ENCODE data around the gene TFAP2C. TPM values are rescaled to one million over a fixed set of nuclear protein-coding genes. Genes with fewer than 3 reads are reported as not detected.

The TFAP2C gene
- total and polyA plus RNA-seq, 4 donors: under 0.01 TPM; not detected in 3

DNA sequence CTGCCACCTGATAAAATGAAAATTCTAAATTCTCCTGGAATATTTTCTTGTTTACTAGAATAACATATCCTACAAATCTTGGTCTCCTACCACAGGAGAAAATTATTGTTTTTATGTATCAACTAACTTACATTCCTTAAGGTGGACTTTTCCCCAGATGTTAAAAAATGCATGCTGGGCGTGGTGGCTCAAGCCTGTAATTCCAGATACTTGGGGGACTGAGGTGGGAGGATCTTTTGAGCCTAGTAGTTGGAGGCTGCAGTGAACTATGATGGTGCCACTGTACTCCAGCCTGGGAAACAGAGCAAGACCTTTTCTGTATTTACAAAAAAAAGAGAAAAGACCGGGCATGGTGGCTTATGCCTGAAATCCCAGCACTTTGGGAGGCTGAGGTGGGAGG lies 27.9 kb upstream of the TFAP2C start (continued):
- TF ChIP-seq NR2F2 (IDR thresholded peaks at IDR 0.05) (no peak), HNF4A (conservative IDR thresholded peaks at IDR 0.05) (no peak)
- TF ChIP-seq, protein P1, sequence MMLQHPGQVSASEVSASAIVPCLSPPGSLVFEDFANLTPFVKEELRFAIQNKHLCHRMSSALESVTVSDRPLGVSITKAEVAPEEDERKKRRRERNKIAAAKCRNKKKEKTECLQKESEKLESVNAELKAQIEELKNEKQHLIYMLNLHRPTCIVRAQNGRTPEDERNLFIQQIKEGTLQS (IDR thresholded peaks at IDR 0.05): no peak

DNA sequence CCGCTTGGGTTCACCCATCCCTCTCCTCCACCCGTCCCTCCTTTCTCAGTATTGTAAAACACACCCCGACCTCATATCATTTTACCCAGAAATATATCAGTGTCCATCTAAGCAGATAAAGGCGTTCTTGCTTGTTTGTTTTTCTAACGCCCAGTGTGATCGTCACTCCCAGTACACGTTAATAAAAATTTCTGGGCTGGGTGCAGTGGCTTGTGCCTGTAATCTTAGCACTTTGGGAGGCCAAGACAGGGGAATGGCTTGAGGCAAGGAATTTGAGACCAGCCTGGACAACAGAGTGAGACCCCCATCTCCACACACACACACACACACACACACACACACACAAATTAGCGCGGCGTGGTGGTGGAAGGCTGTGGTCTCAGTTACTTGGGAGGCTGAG lies 24.4 kb upstream of the TFAP2C start:
- Histone ChIP-seq H3K9ac (ENCODE audit: low read depth in 1 of 2, low read length in 2 of 2) (no peak overlapping the region), H3K27me3 (ENCODE audit: control insufficient read depth in 4 of 4, insufficient read depth in 4 of 4, low read length in 3 of 4) (peaks cover 0 to 5% (median 0%) of the 10 kb centered on the region in 4 donors), H3K4me1 (ENCODE audit: control insufficient read depth in 4 of 4, insufficient read depth in 4 of 4, low read length in 3 of 4) (no peaks in the 10 kb centered on the region), H3K4me3 (ENCODE audit: low read depth in 1 of 3, low read length in 3 of 3) (no peak overlapping the region), H3K27ac (ENCODE audit: low read depth in 1 of 2, low read length in 2 of 2) (no peak overlapping the region), H3K9me3 (ENCODE audit: control insufficient read depth in 4 of 4, low read length in 3 of 4) (no peaks in the 10 kb centered on the region), H3K36me3 (ENCODE audit: control insufficient read depth in 4 of 4, insufficient read depth in 3 of 4, low read depth in 1 of 4, low read length in 3 of 4) (no peaks in the 10 kb centered on the region)
- 72% methylated on average over 10 of the region's 10 CpGs for WGBS
- TF ChIP-seq, protein P2, sequence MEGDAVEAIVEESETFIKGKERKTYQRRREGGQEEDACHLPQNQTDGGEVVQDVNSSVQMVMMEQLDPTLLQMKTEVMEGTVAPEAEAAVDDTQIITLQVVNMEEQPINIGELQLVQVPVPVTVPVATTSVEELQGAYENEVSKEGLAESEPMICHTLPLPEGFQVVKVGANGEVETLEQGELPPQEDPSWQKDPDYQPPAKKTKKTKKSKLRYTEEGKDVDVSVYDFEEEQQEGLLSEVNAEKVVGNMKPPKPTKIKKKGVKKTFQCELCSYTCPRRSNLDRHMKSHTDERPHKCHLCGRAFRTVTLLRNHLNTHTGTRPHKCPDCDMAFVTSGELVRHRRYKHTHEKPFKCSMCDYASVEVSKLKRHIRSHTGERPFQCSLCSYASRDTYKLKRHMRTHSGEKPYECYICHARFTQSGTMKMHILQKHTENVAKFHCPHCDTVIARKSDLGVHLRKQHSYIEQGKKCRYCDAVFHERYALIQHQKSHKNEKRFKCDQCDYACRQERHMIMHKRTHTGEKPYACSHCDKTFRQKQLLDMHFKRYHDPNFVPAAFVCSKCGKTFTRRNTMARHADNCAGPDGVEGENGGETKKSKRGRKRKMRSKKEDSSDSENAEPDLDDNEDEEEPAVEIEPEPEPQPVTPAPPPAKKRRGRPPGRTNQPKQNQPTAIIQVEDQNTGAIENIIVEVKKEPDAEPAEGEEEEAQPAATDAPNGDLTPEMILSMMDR (IDR thresholded peaks at IDR 0.05; ENCODE audit: low read depth, low read length, missing input control): no peak
- TF ChIP-seq GABPA (IDR thresholded peaks at IDR 0.05 in 1 of 2, conservative IDR thresholded peaks at IDR 0.05 in 1 of 2): no peak
- no peak for TF ChIP-seq JUND (IDR thresholded peaks at IDR 0.05)
- no peak for TF ChIP-seq FOXA2 (IDR thresholded peaks at IDR 0.05)
- no peak for TF ChIP-seq RAD21 (IDR thresholded peaks at IDR 0.05)
- TF ChIP-seq HNF4G (IDR thresholded peaks at IDR 0.05): no peak
- TF ChIP-seq, protein P3, sequence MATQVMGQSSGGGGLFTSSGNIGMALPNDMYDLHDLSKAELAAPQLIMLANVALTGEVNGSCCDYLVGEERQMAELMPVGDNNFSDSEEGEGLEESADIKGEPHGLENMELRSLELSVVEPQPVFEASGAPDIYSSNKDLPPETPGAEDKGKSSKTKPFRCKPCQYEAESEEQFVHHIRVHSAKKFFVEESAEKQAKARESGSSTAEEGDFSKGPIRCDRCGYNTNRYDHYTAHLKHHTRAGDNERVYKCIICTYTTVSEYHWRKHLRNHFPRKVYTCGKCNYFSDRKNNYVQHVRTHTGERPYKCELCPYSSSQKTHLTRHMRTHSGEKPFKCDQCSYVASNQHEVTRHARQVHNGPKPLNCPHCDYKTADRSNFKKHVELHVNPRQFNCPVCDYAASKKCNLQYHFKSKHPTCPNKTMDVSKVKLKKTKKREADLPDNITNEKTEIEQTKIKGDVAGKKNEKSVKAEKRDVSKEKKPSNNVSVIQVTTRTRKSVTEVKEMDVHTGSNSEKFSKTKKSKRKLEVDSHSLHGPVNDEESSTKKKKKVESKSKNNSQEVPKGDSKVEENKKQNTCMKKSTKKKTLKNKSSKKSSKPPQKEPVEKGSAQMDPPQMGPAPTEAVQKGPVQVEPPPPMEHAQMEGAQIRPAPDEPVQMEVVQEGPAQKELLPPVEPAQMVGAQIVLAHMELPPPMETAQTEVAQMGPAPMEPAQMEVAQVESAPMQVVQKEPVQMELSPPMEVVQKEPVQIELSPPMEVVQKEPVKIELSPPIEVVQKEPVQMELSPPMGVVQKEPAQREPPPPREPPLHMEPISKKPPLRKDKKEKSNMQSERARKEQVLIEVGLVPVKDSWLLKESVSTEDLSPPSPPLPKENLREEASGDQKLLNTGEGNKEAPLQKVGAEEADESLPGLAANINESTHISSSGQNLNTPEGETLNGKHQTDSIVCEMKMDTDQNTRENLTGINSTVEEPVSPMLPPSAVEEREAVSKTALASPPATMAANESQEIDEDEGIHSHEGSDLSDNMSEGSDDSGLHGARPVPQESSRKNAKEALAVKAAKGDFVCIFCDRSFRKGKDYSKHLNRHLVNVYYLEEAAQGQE (IDR thresholded peaks at IDR 0.05): no peak
- TF ChIP-seq, protein P1 (IDR thresholded peaks at IDR 0.05): no peak
- no peak for TF ChIP-seq NR2F2 (IDR thresholded peaks at IDR 0.05)
- TF ChIP-seq, protein P4, sequence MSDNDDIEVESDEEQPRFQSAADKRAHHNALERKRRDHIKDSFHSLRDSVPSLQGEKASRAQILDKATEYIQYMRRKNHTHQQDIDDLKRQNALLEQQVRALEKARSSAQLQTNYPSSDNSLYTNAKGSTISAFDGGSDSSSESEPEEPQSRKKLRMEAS (IDR thresholded peaks at IDR 0.05): no peak
- TF ChIP-seq YY1 (IDR thresholded peaks at IDR 0.05): no peak
- TF ChIP-seq, protein P5, sequence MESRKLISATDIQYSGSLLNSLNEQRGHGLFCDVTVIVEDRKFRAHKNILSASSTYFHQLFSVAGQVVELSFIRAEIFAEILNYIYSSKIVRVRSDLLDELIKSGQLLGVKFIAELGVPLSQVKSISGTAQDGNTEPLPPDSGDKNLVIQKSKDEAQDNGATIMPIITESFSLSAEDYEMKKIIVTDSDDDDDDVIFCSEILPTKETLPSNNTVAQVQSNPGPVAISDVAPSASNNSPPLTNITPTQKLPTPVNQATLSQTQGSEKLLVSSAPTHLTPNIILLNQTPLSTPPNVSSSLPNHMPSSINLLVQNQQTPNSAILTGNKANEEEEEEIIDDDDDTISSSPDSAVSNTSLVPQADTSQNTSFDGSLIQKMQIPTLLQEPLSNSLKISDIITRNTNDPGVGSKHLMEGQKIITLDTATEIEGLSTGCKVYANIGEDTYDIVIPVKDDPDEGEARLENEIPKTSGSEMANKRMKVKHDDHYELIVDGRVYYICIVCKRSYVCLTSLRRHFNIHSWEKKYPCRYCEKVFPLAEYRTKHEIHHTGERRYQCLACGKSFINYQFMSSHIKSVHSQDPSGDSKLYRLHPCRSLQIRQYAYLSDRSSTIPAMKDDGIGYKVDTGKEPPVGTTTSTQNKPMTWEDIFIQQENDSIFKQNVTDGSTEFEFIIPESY (IDR thresholded peaks at IDR 0.05): no peak
- no peak for TF ChIP-seq SP1 (IDR thresholded peaks at IDR 0.05)
- TF ChIP-seq FOXA1 (IDR thresholded peaks at IDR 0.05): no peak
- TF ChIP-seq EGR1 (IDR thresholded peaks at IDR 0.05; ENCODE audit: low read depth in 2 of 2): no peak
- TF ChIP-seq HNF4A (conservative IDR thresholded peaks at IDR 0.05): no peak
- TF ChIP-seq RXRA (IDR thresholded peaks at IDR 0.05): no peak
- TF ChIP-seq TAF1 (conservative IDR thresholded peaks at IDR 0.05): no peak
- DNase-seq (ENCODE audit: low spot score): no peak
